Keratinocyte (primary cell): ENCODE measurements around the gene TUBB4A. TPM values are rescaled to one million over a fixed set of nuclear protein-coding genes. Genes with fewer than 3 reads are reported as not detected.

ENCODE experiments used
- DNase-seq: peaks from one replicate; pipeline ENCODE4 v3.0.0-alpha.2; 2011; ENCODE audit warnings: low read depth, missing footprints, low spot score
- FAIRE-seq: peaks from 2 replicates; lab custom pipeline; 2011; peaks lifted over from hg19 to GRCh38; lab: Jason Lieb, UNC
- H2AFZ ChIP-seq: 2 replicates; pipeline ENCODE4 v1.6.0; 2012; ENCODE audit warnings: low read length, control low read depth, inconsistent platforms; ENCODE audit not compliant: control insufficient read depth
- H3K27ac ChIP-seq: 2 replicates; pipeline ENCODE4 v1.5.1; 2011; ENCODE audit warnings: low read length; ENCODE audit not compliant: control insufficient read depth, insufficient read depth
- H3K27me3 ChIP-seq: 3 replicates; pipeline ENCODE4 v1.6.0; 2011; ENCODE audit warnings: low read length; ENCODE audit not compliant: control insufficient read depth, insufficient read depth; ENCODE audit errors: extremely low read depth
- H3K36me3 ChIP-seq, 2 experiments: 2 replicates in 1 of 2; 3 replicates in 1 of 2; pipeline ENCODE4 v1.5.1; 2011; ENCODE audit warnings: low read length in 2 of 2, mild to moderate bottlenecking in 1 of 2; ENCODE audit not compliant: control insufficient read depth in 2 of 2, insufficient read depth in 2 of 2; ENCODE audit errors: extremely low read depth in 1 of 2
- H3K4me1 ChIP-seq: 3 replicates; pipeline ENCODE4 v1.5.1; 2011; ENCODE audit warnings: low read length; ENCODE audit not compliant: control insufficient read depth, insufficient read depth; ENCODE audit errors: extremely low read depth
- H3K4me2 ChIP-seq: 3 replicates; pipeline ENCODE4 v1.6.0; 2011; ENCODE audit warnings: low read depth, low read length; ENCODE audit not compliant: control insufficient read depth, insufficient read depth; ENCODE audit errors: extremely low read depth
- H3K4me3 ChIP-seq, 3 experiments: fragments of 200-600 bp in 1 of 3; sonication (generic) in 1 of 3; 2 replicates in 2 of 3; 3 replicates in 1 of 3; pipeline ENCODE4 v1.5.1; 2011 to 2016; ENCODE audit warnings: low read length in 3 of 3, mild to moderate bottlenecking in 3 of 3, control low read depth in 2 of 3, inconsistent platforms in 1 of 3, low read depth in 1 of 3, mixed read lengths in 1 of 3, mixed run types in 1 of 3, moderate library complexity in 1 of 3; ENCODE audit not compliant: control insufficient read depth in 2 of 3, insufficient read depth in 2 of 3; ENCODE audit errors: extremely low read depth in 1 of 3
- H3K79me2 ChIP-seq: 2 replicates; pipeline ENCODE4 v1.6.0; 2012; ENCODE audit warnings: low read length; ENCODE audit not compliant: control insufficient read depth, insufficient read depth
- H3K9ac ChIP-seq: 3 replicates; pipeline ENCODE4 v1.6.0; 2011; ENCODE audit warnings: low read length; ENCODE audit not compliant: control insufficient read depth, insufficient read depth; ENCODE audit errors: extremely low read depth
- H3K9me1 ChIP-seq: 3 replicates; pipeline ENCODE4 v1.6.0; 2011; ENCODE audit warnings: low read length; ENCODE audit not compliant: control insufficient read depth, insufficient read depth; ENCODE audit errors: extremely low read depth
- H3K9me3 ChIP-seq: 2 replicates; pipeline ENCODE4 v1.5.1; 2012; ENCODE audit warnings: low read depth, low read length; ENCODE audit not compliant: control insufficient read depth
- H4K20me1 ChIP-seq: 3 replicates; pipeline ENCODE4 v1.6.0; 2011; ENCODE audit warnings: low read length; ENCODE audit not compliant: control insufficient read depth, insufficient read depth; ENCODE audit errors: extremely low read depth
- EZH2 ChIP-seq: IDR thresholded peaks from one replicate; pipeline ENCODE4 v1.6.1; 2012; ENCODE audit warnings: inconsistent platforms, mild to moderate bottlenecking, low read length, moderate library complexity
- dilution Hi-C: fragments of 300-500 bp; cut with MboI; formaldehyde crosslinking; loops from one replicate; pipeline ENCODE4 v1.7.0; 2020; ENCODE audit warnings: low sequenced_read_pairs; ENCODE audit not compliant: extremely low pct_ligation_motif_present
- polyA plus RNA-seq, 5 experiments: library from polyadenylated mRNA; depleted of rRNA in 3 of 5; stranded (reverse) in 3 of 5; stranded (forward) in 1 of 5; unstranded in 1 of 5; fragments of >200 nt; gene quantifications; 1 replicate in 1 of 5; 2 replicates in 3 of 5; 3 replicates in 1 of 5; pipeline versions ENCODE4 v1.2.1 to v1.2.3, GENCODE V29; 2011 to 2012; ENCODE audit warnings: missing spikeins in 2 of 5, low read depth in 1 of 5, low replicate concordance in 1 of 5
- TF ChIP-seq, protein P1 (sequence below), 3 experiments: IDR thresholded peaks in 1 of 3; conservative IDR thresholded peaks in 1 of 3; optimal IDR thresholded peaks in 1 of 3; 2 replicates in 2 of 3; 3 replicates in 1 of 3; pipeline versions ENCODE3 to v1.5.1; 2011; ENCODE audit warnings: low read length in 3 of 3, mild to moderate bottlenecking in 3 of 3, moderate library complexity in 2 of 3, control low read depth in 1 of 3, inconsistent platforms in 1 of 3; ENCODE audit not compliant: insufficient read depth in 2 of 3; ENCODE audit errors: extremely low read depth in 1 of 3

The TUBB4A gene
- polyA plus RNA-seq, 1 donor (not counting 4 experiments of a cell fraction or from before 2014, with no cell fraction given) = not detected

DNA sequence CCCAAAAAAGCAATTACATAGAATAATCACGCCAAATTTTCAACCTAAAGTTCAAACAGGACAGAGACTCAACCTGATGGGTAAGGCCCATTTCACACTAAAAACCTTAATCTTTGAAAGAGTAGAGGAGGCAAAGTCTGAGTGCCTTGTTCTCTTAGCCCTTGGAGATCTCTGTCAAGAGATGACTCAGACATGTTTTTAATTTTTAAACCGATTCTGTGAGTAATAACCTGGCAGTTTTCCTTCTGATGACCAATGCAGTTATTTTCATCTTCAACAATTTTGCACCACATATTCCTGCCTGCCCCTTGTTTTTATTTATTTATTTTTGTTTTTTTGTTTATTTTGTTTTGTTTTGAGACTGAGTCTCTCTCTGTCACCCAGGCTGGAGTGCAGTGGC, 17.2 kb upstream of the TUBB4A start:
- no peak overlapping the region for H3K4me3 ChIP-seq
- no peak for DNase-seq

DNA sequence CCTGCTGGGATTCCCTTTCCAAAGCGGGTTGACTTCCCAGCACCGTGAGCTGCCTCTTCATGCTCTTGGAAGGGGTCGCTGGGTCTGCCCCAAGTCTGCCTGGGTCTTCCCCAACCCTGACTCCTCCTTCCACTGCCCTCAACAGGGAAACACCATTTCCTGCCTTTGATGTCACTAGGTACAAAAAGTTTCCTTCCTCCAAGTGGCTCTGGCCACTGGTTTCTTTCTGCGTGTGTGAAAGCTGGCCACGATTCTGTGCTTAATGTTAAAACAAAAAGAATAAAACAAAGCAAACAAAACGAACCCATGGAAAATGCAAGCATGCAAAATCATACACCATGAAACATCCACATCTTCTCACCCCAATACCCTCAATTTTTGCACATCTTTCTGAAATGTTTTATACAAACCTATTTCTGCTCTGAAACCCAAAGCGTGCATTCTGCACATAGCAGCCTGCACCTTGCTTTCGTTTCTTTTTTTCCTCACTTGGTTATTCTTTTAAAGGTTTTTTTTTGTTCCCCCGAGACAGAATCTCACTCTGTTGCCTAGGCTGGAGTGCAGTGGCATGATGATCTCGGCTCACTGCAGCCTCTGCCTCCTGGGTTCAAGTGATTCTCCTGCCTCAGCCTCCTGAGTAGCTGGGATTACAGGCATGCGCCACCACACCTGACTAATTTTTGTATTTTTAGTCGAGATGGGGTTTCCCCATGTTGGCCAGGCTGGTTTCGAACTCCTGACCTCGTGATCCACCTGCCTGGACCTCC, 16.2 kb upstream of the TUBB4A start:
- H3K4me2 ChIP-seq = no peak overlapping the region
- dilution Hi-C loops = no loop called here
- H3K9ac ChIP-seq = no peak overlapping the region
- H3K36me3 ChIP-seq = no peaks in the 10 kb centered on the region
- no peak for DNase-seq
- no peaks in the 10 kb centered on the region for H3K27me3 ChIP-seq
- no peaks in the 10 kb centered on the region for H3K9me3 ChIP-seq
- no peak for FAIRE-seq
- no peaks in the 10 kb centered on the region for H3K9me1 ChIP-seq
- no peak for TF ChIP-seq EZH2
- TF ChIP-seq, protein P1, sequence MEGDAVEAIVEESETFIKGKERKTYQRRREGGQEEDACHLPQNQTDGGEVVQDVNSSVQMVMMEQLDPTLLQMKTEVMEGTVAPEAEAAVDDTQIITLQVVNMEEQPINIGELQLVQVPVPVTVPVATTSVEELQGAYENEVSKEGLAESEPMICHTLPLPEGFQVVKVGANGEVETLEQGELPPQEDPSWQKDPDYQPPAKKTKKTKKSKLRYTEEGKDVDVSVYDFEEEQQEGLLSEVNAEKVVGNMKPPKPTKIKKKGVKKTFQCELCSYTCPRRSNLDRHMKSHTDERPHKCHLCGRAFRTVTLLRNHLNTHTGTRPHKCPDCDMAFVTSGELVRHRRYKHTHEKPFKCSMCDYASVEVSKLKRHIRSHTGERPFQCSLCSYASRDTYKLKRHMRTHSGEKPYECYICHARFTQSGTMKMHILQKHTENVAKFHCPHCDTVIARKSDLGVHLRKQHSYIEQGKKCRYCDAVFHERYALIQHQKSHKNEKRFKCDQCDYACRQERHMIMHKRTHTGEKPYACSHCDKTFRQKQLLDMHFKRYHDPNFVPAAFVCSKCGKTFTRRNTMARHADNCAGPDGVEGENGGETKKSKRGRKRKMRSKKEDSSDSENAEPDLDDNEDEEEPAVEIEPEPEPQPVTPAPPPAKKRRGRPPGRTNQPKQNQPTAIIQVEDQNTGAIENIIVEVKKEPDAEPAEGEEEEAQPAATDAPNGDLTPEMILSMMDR (optimal IDR thresholded peaks at IDR 0.05 in 1 of 3, IDR thresholded peaks at IDR 0.05 in 1 of 3, conservative IDR thresholded peaks at IDR 0.05 in 1 of 3; ENCODE audit: extremely low read depth in 1 of 3, insufficient read depth in 2 of 3, low read length in 3 of 3) = no peak
- H4K20me1 ChIP-seq = no peaks in the 10 kb centered on the region
- peaks cover 7% of the 10 kb centered on the region for H3K4me1 ChIP-seq
- no peak overlapping the region for H2AFZ ChIP-seq
- H3K27ac ChIP-seq = no peak overlapping the region
- H3K79me2 ChIP-seq = no peaks in the 10 kb centered on the region
- H3K4me3 ChIP-seq = no peak overlapping the region

More for the DNA sequence above, 17.2 kb upstream of the TUBB4A start:
- dilution Hi-C loops = no loop called here
- Histone ChIP-seq H3K79me2 (no peaks in the 10 kb centered on the region), H3K4me2 (no peak overlapping the region), H3K4me1 (peaks cover 7% of the 10 kb centered on the region), H3K36me3 (no peaks in the 10 kb centered on the region), H3K27ac (no peak overlapping the region), H3K9me3 (no peaks in the 10 kb centered on the region), H3K27me3 (no peaks in the 10 kb centered on the region), H4K20me1 (no peaks in the 10 kb centered on the region), H3K9me1 (no peaks in the 10 kb centered on the region), H2AFZ (no peak overlapping the region), H3K9ac (no peak overlapping the region)
- FAIRE-seq = peak; percentile 55
- TF ChIP-seq EZH2 = no peak
- TF ChIP-seq, protein P1 (optimal IDR thresholded peaks at IDR 0.05 in 1 of 3, IDR thresholded peaks at IDR 0.05 in 1 of 3, conservative IDR thresholded peaks at IDR 0.05 in 1 of 3; ENCODE audit: extremely low read depth in 1 of 3, insufficient read depth in 2 of 3, low read length in 3 of 3) = no peak
